Measurements from ENCODE around the gene RAB1A. TPM values are rescaled to one million over a fixed set of nuclear protein-coding genes. Genes with fewer than 3 reads are reported as not detected.

The RAB1A gene
- total and polyA plus RNA-seq, 2 experiments from 2014 or later = 47.1 to 233 TPM

- TF ChIP-seq CTCF (IDR thresholded peaks at IDR 0.05; ENCODE audit: low read depth, low read length) = no peak
- Histone ChIP-seq H3K27me3 (no peaks in the 10 kb centered on the region), H3K27ac (no peak overlapping the region), H3K4me1 (ENCODE audit: low read depth) (no peaks in the 10 kb centered on the region), H3K36me3 (peaks cover 38% of the 10 kb centered on the region), H3K4me3 (no peak overlapping the region), H3K9me3 (ENCODE audit: low read depth) (no peaks in the 10 kb centered on the region)
- DNase-seq (ENCODE audit: low read depth in 1 of 2, low spot score in 1 of 2) = no peak
These were observed 28.8 kb downstream of the RAB1A start for GRCh38 chr2:65101071-65101470.

GRCh38 chr2:65098741-65099140 lies 31.2 kb downstream of the RAB1A start:
- no peaks in the 10 kb centered on the region for H3K4me1 ChIP-seq (ENCODE audit: low read depth)
- no peak for DNase-seq (ENCODE audit: low read depth in 1 of 2, low spot score in 1 of 2)
- H3K27me3 ChIP-seq = no peaks in the 10 kb centered on the region
- no peaks in the 10 kb centered on the region for H3K9me3 ChIP-seq (ENCODE audit: low read depth)
- no peak overlapping the region for H3K27ac ChIP-seq
- TF ChIP-seq CTCF (IDR thresholded peaks at IDR 0.05; ENCODE audit: low read depth, low read length) = no peak
- no peak overlapping the region for H3K4me3 ChIP-seq
- H3K36me3 ChIP-seq = peaks cover 37% of the 10 kb centered on the region

DNA sequence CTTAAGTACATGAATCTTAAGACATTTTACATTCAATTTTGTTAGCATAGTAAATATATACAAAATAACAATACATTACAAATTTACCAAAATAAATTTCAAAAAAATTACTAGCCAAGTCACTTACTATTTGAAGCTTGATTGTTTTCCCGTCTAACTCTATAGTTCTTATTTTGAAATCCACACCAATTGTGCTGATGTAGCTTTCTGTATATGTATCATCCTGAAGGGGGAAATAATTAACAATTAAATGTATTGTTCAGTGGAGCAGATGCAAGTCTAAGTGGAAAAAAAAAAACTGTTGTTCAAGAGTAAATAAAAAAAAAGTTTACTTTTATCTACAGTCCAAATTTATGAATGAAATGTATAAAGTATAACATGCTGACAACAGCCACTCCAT lies 32.1 kb downstream of the RAB1A start:
- no peak for DNase-seq (ENCODE audit: low read depth in 1 of 2, low spot score in 1 of 2)
- peaks cover 42% of the 10 kb centered on the region for H3K36me3 ChIP-seq

GRCh38 chr2:65096948-65097347 lies 33.0 kb downstream of the RAB1A start:
- H3K9me3 ChIP-seq (ENCODE audit: low read depth) = no peaks in the 10 kb centered on the region
- peaks cover 42% of the 10 kb centered on the region for H3K36me3 ChIP-seq
- H3K27me3 ChIP-seq = no peaks in the 10 kb centered on the region
- H3K4me1 ChIP-seq (ENCODE audit: low read depth) = no peaks in the 10 kb centered on the region
- H3K27ac ChIP-seq = no peak overlapping the region
- TF ChIP-seq CTCF (IDR thresholded peaks at IDR 0.05; ENCODE audit: low read depth, low read length) = no peak
- DNase-seq (ENCODE audit: low read depth in 1 of 2, low spot score in 1 of 2) = no peak
- H3K4me3 ChIP-seq = no peak overlapping the region

More for the DNA sequence above, 32.1 kb downstream of the RAB1A start:
- no peak for TF ChIP-seq CTCF (IDR thresholded peaks at IDR 0.05; ENCODE audit: low read depth, low read length)
- Histone ChIP-seq H3K27ac (no peak overlapping the region), H3K27me3 (no peaks in the 10 kb centered on the region), H3K4me1 (ENCODE audit: low read depth) (no peaks in the 10 kb centered on the region), H3K4me3 (no peak overlapping the region), H3K9me3 (ENCODE audit: low read depth) (no peaks in the 10 kb centered on the region)

- TF ChIP-seq CTCF (IDR thresholded peaks at IDR 0.05; ENCODE audit: low read depth, low read length) = no peak
- H3K27me3 ChIP-seq = no peaks in the 10 kb centered on the region
- peaks cover 47% of the 10 kb centered on the region for H3K36me3 ChIP-seq
- DNase-seq (ENCODE audit: low read depth in 1 of 2, low spot score in 1 of 2) = no peak
- H3K27ac ChIP-seq = no peak overlapping the region
- no peak overlapping the region for H3K4me3 ChIP-seq
- no peaks in the 10 kb centered on the region for H3K4me1 ChIP-seq (ENCODE audit: low read depth)
- H3K9me3 ChIP-seq (ENCODE audit: low read depth) = no peaks in the 10 kb centered on the region
These were observed 36.7 kb downstream of the RAB1A start for GRCh38 chr2:65093211-65093610.

GRCh38 chr2:65092791-65093190 lies 37.1 kb downstream of the RAB1A start:
- Histone ChIP-seq H3K4me3 (no peak overlapping the region), H3K27me3 (no peaks in the 10 kb centered on the region), H3K9me3 (ENCODE audit: low read depth) (no peaks in the 10 kb centered on the region), H3K36me3 (peaks cover 48% of the 10 kb centered on the region), H3K4me1 (ENCODE audit: low read depth) (no peaks in the 10 kb centered on the region), H3K27ac (no peak overlapping the region)
- TF ChIP-seq CTCF (IDR thresholded peaks at IDR 0.05; ENCODE audit: low read depth, low read length) = no peak
- DNase-seq (ENCODE audit: low read depth in 1 of 2, low spot score in 1 of 2) = no peak

Measured in cardiac muscle cell (in vitro differentiated cells and primary cell).